SK-N-SH treated with all-trans-retinoic acid at 6 μM for 48 hours (cell line): ENCODE data around the gene UVSSA.

ENCODE experiments used
- ARNTL ChIP-seq: fragments of 450-650 bp; formaldehyde crosslinking; IDR thresholded peaks from 2 replicates; pipeline ENCODE4 v1.5.0; 2020; ENCODE audit warnings: low read depth, mild to moderate bottlenecking, moderate library complexity, borderline replicate concordance
- BACH2 ChIP-seq: fragments of 250-450 bp; sonication (Bioruptor Pico); IDR thresholded peaks from 2 replicates; pipeline ENCODE4 v1.9.0; 2021; ENCODE audit warnings: mild to moderate bottlenecking, borderline replicate concordance
- ESRRG ChIP-seq: fragments of 250-450 bp; sonication (Bioruptor Pico); IDR thresholded peaks from 2 replicates; pipeline ENCODE4 v1.6.1; 2021; ENCODE audit warnings: mild to moderate bottlenecking
- PATZ1 ChIP-seq: fragments of 250-450 bp; sonication (Bioruptor Pico); IDR thresholded peaks from 2 replicates; pipeline ENCODE4 v1.8.0; 2020; ENCODE audit warnings: mild to moderate bottlenecking, moderate library complexity, borderline replicate concordance
- PPARA ChIP-seq: fragments of 250-450 bp; sonication (Bioruptor Pico); IDR thresholded peaks from 2 replicates; pipeline ENCODE4 v1.5.0; 2020; ENCODE audit warnings: mild to moderate bottlenecking, borderline replicate concordance
- RARB ChIP-seq: fragments of 250-450 bp; sonication (Bioruptor Pico); IDR thresholded peaks from 2 replicates; pipeline ENCODE4 v1.8.0; 2021; ENCODE audit warnings: mild to moderate bottlenecking, moderate library complexity
- TCF4 ChIP-seq: fragments of 250-450 bp; sonication (Bioruptor Pico); IDR thresholded peaks from 2 replicates; pipeline ENCODE4 v1.8.0; 2021; ENCODE audit warnings: mild to moderate bottlenecking, moderate library complexity, borderline replicate concordance
- TSHZ2 ChIP-seq: fragments of 250-450 bp; sonication (Bioruptor Pico); IDR thresholded peaks from 2 replicates; pipeline ENCODE4 v1.5.0; 2020; ENCODE audit warnings: mild to moderate bottlenecking, moderate library complexity
- ZC3H10 ChIP-seq: fragments of 250-450 bp; sonication (Bioruptor Pico); IDR thresholded peaks from 2 replicates; pipeline ENCODE4 v1.5.1; 2021; ENCODE audit warnings: mild to moderate bottlenecking, moderate library complexity
- ZFP30 ChIP-seq: fragments of 450-650 bp; formaldehyde crosslinking; IDR thresholded peaks from 2 replicates; pipeline ENCODE4 v1.5.0; 2022; ENCODE audit warnings: mild to moderate bottlenecking, moderate library complexity
- ZNF70 ChIP-seq: fragments of 450-650 bp; formaldehyde crosslinking; IDR thresholded peaks from 2 replicates; pipeline ENCODE4 v1.5.0; 2020; ENCODE audit warnings: mild to moderate bottlenecking, moderate library complexity
- ZNF8 ChIP-seq: fragments of 450-650 bp; formaldehyde crosslinking; IDR thresholded peaks from 2 replicates; pipeline ENCODE4 v1.5.0; 2020; ENCODE audit warnings: mild to moderate bottlenecking, moderate library complexity
- TF ChIP-seq, protein P1 (sequence below): fragments of 250-450 bp; sonication (Bioruptor Pico); IDR thresholded peaks from 2 replicates; pipeline ENCODE4 v1.5.1; 2020; ENCODE audit warnings: low read depth, mild to moderate bottlenecking, moderate library complexity

DNA sequence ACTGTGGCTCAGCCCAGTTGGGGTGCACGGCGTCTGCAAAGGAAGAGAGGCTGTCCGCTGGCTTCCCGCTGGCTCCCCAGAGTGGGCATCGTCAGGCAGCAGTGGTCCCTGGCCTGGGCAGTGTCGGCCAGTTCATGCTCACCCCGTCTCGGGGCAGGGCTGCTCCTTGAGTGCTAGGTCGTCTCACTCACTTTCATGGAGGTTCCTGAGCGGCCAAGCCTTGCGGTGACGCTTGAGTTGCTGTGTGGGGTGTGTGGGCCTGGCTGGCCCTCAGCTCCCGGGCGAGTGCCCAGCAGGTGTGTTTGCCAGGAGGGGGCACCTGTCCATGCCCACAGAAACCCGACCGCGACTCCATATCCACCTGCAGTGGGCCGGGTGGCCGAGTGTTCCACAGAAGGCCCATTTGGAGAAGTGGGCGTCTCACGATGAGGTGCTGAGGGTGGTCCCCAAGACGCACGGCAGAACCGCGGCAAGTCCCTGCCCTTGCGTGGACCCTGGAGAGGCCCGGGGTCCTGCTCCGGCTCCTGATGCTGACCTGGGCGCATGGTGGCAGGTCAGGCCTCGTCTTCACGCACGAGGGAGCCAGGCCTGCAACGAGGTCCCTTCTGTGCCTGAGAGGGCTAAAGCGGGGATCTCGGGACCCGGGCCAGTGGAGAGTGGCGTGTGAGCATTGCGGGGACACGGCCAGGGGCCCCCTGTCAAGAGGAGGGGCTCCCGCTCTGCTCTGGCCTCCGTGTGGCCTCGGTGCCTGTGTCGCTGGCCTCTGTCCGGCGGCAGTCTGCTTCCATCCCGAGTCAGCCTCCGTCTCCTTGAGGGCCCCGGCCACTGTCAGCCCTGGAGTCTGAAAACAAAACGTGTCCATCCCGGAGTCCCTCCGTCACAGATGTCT is 18.5 kb upstream of the UVSSA start:
- no peak for TF ChIP-seq ZFP30 (CRISPR knock-in tag)
- no peak for TF ChIP-seq TCF4 (CRISPR knock-in tag)
- no peak for TF ChIP-seq ZNF8 (CRISPR knock-in tag)
- no peak for TF ChIP-seq ZNF70 (CRISPR knock-in tag)
- TF ChIP-seq PATZ1 (CRISPR knock-in tag) = no peak
- TF ChIP-seq, protein P1, sequence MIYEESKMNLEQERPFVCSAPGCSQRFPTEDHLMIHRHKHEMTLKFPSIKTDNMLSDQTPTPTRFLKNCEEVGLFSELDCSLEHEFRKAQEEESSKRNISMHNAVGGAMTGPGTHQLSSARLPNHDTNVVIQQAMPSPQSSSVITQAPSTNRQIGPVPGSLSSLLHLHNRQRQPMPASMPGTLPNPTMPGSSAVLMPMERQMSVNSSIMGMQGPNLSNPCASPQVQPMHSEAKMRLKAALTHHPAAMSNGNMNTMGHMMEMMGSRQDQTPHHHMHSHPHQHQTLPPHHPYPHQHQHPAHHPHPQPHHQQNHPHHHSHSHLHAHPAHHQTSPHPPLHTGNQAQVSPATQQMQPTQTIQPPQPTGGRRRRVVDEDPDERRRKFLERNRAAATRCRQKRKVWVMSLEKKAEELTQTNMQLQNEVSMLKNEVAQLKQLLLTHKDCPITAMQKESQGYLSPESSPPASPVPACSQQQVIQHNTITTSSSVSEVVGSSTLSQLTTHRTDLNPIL (CRISPR knock-in tag) = no peak
- TF ChIP-seq TSHZ2 (CRISPR knock-in tag) = no peak
- TF ChIP-seq ARNTL (CRISPR knock-in tag) = no peak
- no peak for TF ChIP-seq ESRRG (CRISPR knock-in tag)
- no peak for TF ChIP-seq BACH2
- TF ChIP-seq RARB (CRISPR knock-in tag) = no peak
- no peak for TF ChIP-seq ZC3H10 (CRISPR knock-in tag)
- no peak for TF ChIP-seq PPARA
